Prostate gland (tissue), 2 donors: ENCODE results near the gene CD1B.

ENCODE experiments used
- POLR2AphosphoS5 ChIP-seq: sonication (generic); formaldehyde crosslinking; IDR thresholded peaks from one replicate; pipeline ENCODE4 v1.6.1; 2017; ENCODE audit warnings: antibody characterized with exemption
- TF ChIP-seq, protein P1 (sequence below), 4 experiments: fragments of 200-600 bp in 2 of 4; fragments of 450-650 bp in 2 of 4; sonication (generic) in 2 of 4; IDR thresholded peaks; 1 replicate in 3 of 4; 2 replicates in 1 of 4; pipeline ENCODE4 v1.5.1; 2016 to 2019; ENCODE audit warnings: antibody characterized with exemption in 4 of 4, mild to moderate bottlenecking in 2 of 4, moderate library complexity in 2 of 4

DNA sequence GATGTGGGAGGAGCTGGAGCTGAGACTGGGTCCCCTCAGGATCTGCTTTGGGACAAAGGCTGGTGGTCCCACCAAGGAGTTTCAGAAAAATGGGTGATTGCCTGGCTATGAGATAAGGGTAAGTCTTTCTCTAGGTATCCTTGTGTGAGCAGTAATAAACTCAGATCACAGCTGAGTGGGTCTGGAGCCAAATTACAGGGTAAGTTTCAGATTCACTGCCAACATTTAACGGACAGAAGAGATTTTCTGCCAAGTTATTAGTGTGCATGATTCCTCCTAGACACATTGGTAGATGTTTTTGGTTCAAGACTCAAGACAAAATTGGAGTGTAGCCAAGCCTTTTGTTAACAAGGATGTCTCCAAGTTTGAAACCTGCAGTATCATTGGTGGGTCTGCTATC lies 7.5 kb downstream of the CD1B start:
- no peak for TF ChIP-seq POLR2AphosphoS5
- TF ChIP-seq, protein P1, sequence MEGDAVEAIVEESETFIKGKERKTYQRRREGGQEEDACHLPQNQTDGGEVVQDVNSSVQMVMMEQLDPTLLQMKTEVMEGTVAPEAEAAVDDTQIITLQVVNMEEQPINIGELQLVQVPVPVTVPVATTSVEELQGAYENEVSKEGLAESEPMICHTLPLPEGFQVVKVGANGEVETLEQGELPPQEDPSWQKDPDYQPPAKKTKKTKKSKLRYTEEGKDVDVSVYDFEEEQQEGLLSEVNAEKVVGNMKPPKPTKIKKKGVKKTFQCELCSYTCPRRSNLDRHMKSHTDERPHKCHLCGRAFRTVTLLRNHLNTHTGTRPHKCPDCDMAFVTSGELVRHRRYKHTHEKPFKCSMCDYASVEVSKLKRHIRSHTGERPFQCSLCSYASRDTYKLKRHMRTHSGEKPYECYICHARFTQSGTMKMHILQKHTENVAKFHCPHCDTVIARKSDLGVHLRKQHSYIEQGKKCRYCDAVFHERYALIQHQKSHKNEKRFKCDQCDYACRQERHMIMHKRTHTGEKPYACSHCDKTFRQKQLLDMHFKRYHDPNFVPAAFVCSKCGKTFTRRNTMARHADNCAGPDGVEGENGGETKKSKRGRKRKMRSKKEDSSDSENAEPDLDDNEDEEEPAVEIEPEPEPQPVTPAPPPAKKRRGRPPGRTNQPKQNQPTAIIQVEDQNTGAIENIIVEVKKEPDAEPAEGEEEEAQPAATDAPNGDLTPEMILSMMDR (IDR thresholded peaks at IDR 0.05): no peak
